Brain pericyte (primary cell): ENCODE results near the gene TUBB3.
"Not testable (repeated sequence)": the region's sequence is repeated elsewhere in the genome, so short reads cannot be mapped to it uniquely, and the experiment has no call there.

ENCODE experiments used
- DNase-seq: peaks from one replicate; pipeline ENCODE4 v3.0.0-alpha.2; 2012; ENCODE audit warnings: low read depth, low spot score

The TUBB3 gene

GRCh38 chr16:89902980-89903379 lies 20.2 kb upstream of the TUBB3 start:
- no peak for DNase-seq

GRCh38 chr16:89903908-89904515 lies 19.1 kb upstream of the TUBB3 start:
- DNase-seq, result no peak

GRCh38 chr16:89904606-89905510 lies 18.3 kb upstream of the TUBB3 start:
- no peak for DNase-seq

DNA sequence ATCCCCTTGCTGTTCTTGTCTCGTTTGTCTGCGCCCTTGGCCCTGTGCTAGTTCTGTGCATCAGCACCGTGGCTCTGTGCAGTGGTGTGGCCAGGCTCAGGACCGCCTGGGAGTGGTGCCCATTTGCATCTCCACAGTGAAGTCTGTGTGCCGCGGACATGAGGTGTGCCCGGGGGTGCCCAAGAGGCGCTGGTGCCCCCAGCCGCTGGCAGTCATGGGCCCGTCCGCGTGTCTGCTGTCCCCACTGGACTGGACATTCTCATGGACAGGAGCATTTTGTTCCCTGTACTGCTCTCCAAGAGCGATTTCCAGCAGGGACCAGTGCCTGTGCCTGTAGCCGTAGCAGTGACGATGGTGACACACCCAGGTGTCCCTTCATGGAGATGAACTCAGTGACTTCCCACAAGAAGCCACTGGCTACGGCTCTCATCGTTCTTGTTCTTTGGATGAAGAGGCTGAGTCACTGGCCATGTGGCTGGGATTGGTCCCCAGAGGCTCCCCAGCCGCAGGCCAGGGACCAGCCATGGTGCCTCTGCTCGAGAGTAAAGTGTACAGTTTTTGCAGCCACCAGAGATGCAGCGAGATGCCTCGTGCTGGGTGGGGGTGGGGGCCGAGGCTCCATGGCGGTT lies 17.5 kb upstream of the TUBB3 start:
- no peak for DNase-seq

- no peak for DNase-seq
Observed at GRCh38 chr16:89906140-89907025, 16.8 kb upstream of the TUBB3 start.

- no peak for DNase-seq
Observed at GRCh38 chr16:89907055-89907814, 15.9 kb upstream of the TUBB3 start.

- DNase-seq, result no peak
Observed at GRCh38 chr16:89908236-89908635, 14.9 kb upstream of the TUBB3 start.

- no peak for DNase-seq
Observed at GRCh38 chr16:89909777-89910716, 13.1 kb upstream of the TUBB3 start.

DNA sequence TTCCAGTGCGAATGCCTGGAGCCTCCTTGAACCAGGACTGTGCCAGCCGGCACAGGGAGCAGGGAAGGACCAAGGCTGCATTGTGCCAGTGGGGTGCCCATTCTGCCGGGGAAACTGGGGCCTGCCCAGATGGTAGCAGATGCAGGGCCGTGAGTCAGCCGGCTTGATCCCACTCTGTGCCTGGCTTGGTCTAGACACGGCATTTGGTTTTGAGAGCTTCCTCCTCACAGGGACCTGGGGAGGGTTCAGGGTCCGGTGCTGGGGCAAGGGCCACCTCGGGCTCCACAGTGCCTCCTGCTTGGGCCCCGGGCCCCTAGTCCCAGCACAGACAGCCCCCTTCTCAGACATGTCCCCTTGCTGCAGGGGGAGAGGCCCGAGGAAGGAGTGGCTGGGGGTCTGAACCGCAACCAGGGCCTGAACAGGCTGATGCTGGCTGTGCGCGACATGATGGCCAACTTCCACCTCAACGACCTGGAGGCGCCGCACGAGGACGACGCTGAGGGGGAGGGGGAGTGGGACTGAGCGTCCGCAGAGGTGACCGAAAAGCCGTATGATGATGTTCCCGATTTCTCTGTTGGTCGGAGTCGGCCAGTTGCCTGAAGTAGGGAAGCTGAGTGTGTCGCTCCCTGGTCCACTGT lies 12.3 kb upstream of the TUBB3 start:
- DNase-seq, result no peak

GRCh38 chr16:89911375-89911774 lies 11.8 kb upstream of the TUBB3 start:
- no peak for DNase-seq

- no peak for DNase-seq
Observed at GRCh38 chr16:89912143-89912542, 11.0 kb upstream of the TUBB3 start.

GRCh38 chr16:89912627-89913026 lies 10.5 kb upstream of the TUBB3 start:
- no peak for DNase-seq

GRCh38 chr16:89913408-89914387 lies 9.4 kb upstream of the TUBB3 start:
- DNase-seq, result no peak

- DNase-seq, result not testable (repeated sequence)
Observed at GRCh38 chr16:89914642-89915285, 8.4 kb upstream of the TUBB3 start.

GRCh38 chr16:89915303-89916232 lies 7.6 kb upstream of the TUBB3 start:
- no peak for DNase-seq

DNA sequence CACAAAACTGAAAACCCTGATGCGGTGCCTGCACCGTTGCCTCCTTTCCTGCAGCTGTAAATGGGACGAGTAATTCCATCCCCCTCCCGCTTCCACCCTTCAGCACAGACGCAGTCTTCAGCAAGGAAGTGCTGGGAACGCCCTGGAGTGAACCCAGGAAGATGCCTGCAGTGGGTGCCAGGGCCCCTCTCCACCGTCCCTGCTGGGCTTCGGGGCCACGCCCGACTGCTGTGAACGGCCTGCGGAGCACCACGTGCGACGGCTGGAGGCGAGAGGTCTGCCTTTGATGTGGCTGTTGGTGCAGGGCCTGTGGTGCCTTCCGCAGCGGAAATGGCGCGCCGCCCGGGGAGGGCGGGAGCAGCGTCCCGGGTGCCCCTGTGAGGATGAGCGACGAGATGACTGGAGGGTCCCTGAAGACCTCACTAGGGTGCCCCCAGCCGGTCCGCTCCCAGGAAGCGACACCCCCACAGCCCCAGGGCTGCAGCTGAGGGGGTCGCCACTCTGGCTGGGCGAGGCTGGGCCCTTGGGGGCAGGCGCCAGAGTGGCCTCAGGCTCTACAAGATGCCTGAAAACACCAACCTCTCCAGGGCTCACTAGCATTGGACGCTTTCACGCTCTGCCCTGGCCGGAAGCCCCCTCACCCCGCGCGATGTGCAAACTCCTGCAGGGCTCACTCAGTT lies 5.2 kb upstream of the TUBB3 start:
- DNase-seq, result no peak
